ENCODE measurements around the gene DNMT1. TPM values are rescaled to one million over a fixed set of nuclear protein-coding genes. Genes with fewer than 3 reads are reported as not detected.

The DNMT1 gene
- total RNA-seq, 1 experiment from 2014 or later = 136 TPM

DNA sequence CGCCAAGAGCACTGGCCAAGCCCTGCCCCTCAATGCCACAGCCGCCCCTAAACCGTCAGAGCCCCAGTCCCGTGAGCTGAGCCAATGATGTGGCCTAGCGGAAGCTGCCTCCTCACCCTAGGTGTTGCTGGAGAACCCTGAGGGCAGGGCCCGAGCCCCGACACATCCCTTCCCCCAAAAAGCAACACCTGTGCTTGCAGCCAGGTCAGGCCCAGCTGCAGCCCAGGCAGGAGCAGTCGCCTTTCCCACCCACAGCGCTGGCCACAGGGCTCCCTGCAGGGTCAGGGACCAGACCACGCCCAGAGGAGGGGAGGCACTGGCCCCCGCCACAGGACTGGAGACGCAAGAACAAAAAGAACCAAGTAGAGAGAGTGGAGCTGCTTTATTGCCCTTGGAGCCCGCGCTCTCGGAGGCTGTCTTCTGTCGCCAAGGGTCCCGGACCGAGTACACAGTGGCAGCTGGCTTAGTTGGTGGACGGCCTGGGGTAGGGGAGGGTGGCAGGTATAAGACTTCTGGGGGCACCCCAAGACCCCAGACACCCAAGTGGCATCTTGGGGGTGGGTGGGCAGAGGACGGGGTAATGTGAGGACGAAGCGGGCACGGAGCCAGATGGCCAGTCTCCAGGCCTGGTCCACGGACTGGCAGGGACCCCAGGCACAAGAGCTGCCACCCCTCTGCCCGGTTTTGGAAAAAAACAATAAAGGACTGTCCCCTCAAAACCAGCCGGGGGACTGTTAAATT lies 79.9 kb downstream of the DNMT1 start:
- DNase-seq (ENCODE audit: low spot score) = no peak

- DNase-seq (ENCODE audit: low spot score) = no peak
Observed at GRCh38 chr19:10113964-10114650, 80.6 kb downstream of the DNMT1 start.

DNA sequence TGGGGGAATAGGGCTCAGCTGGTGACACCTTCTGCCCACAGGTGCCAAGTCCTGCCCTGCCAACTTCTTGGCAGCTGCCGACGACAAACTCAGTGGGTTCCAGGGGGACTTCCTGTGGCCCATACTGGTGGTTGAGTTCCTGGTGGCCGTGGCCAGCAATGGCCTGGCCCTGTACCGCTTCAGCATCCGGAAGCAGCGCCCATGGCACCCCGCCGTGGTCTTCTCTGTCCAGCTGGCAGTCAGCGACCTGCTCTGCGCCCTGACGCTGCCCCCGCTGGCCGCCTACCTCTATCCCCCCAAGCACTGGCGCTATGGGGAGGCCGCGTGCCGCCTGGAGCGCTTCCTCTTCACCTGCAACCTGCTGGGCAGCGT lies 81.2 kb downstream of the DNMT1 start:
- no peak for DNase-seq (ENCODE audit: low spot score)

- peak; percentile 53 for DNase-seq (ENCODE audit: low spot score)
Observed at GRCh38 chr19:10112895-10113591, 81.7 kb downstream of the DNMT1 start.

DNA sequence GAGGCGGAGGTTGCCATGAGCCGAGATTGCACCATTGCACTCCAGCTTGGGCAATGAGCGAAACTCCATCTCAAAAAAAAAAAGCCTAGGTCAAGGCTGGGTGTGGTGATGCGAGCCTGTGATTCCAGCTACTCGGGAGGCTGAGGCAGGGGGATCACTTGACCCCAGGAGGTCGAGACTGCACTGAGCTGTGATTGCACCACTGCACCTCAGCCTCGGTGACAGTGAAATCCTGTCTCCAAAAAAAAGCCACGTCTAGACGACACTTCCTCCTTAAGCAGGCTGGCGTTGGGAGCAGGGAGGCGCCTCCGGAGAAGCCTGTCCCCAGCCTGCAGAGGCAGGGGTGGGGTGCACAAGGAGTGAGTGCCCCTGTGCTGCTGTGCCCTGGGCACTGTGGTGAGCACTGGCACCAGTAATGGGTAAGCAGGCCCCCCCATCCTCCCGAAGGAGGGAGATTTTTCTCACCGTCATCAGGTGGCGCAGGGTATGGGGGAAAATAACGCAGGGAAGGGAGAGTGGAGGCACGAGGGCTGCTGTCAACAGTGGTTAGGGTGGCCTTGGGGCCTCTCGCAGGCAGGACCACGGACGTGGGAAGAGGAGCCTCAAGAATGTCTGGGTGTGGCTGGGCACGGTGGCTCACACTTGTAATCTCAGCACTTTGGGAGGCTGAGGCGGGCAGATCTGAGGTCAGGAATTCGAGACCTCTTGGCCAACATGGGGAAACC lies 82.6 kb downstream of the DNMT1 start:
- no peak for DNase-seq (ENCODE audit: low spot score)

GRCh38 chr19:10111405-10111811 lies 83.3 kb downstream of the DNMT1 start, which contains the start of gene P2RY11:
P2RY11 (plus strand) TSS chr19:10111693; CDS start chr19:10111722, 29 bp downstream.
- DNase-seq (ENCODE audit: low spot score) = no peak

DNA sequence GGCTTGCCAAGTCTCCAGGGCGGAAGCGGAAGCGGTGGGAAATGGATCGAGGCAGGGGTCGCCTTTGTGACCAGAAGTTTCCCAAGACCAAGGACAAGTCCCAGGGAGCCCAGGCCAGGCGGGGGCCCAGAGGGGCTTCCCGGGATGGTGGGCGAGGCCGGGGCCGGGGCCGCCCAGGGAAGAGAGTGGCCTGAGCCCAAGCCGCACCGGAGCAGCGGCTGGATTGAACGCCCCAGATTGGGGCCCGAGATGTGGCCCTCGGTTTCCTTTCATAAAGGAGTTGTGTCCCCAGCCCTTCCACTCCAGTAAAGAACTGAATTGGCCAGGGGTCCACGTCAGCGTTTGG lies 83.8 kb downstream of the DNMT1 start:
- DNase-seq (ENCODE audit: low spot score) = no peak

DNA sequence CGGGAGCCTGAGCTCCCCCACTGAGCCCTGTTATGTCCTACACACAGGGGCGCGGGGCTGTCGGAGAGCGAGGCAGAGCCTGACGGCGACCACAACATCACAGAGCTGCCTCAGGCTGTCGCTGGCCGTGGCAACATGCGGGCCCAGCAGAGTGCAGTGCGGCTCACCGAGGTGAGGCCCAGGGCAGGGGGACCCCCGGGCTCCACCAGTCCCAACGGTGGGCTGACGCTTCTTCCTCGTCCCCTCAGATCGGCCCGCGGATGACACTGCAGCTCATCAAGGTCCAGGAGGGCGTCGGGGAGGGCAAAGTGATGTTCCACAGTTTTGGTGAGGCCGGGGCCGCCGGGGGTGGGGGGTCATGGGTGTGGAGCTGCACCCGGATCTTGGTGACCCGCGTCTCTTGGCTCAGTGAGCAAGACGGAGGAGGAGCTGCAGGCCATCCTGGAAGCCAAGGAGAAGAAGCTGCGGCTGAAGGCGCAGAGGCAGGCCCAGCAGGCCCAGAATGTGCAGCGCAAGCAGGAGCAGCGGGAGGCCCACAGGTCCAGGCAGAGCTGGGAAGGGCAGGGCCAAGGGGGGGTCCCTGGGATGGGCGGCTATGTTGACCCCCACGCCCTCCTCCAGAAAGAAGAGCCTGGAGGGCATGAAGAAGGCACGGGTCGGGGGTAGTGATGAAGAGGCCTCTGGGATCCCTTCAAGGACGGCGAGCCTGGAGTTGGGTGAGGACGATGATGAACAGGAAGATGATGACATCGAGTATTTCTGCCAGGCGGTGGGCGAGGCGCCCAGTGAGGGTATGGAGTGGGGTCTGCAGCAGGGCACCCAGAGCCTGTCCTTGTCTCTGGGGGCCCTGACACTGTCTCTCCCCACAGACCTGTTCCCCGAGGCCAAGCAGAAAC lies 84.4 kb downstream of the DNMT1 start:
- no peak for DNase-seq (ENCODE audit: low spot score)

DNA sequence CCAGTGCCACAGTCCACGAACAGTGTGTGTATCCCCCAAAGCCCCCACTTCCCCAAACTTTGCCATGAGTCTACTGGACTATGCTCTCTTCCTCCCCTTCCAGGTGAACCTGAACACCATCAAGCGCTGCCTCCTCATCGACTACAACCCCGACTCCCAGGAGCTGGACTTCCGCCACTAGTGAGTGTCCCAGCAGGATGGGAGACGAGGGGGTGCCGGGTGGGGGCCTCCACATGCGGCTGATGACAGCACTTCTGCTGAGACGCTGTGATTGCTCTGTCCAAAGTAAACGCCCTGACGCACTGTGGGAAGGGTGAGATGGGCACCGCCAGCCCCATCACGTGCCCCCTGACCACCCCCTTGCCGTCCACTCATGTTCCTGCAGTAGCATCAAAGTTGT lies 85.2 kb downstream of the DNMT1 start:
- DNase-seq (ENCODE audit: low spot score) = no peak

- DNase-seq (ENCODE audit: low spot score) = no peak
Observed at GRCh38 chr19:10107817-10108367, 86.9 kb downstream of the DNMT1 start.

DNA sequence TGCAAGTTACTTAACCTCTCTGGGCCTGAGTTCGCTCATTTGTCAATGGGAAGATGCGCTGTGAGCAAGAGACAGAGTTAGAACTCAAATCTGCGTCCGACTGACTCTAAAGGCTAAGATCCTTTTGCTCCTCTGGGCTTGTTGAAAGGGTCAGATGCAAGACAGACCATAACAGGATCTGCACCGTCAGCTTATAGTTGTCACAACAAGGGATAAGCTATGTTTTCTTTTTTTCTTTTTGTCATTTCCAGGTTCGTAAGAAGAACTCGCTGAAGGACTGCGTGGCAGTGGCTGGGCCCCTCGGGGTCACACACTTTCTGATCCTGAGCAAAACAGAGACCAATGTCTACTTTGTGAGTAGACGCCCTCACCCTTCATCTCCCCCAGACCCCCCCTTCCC lies 87.5 kb downstream of the DNMT1 start:
- no peak for DNase-seq (ENCODE audit: low spot score)

DNA sequence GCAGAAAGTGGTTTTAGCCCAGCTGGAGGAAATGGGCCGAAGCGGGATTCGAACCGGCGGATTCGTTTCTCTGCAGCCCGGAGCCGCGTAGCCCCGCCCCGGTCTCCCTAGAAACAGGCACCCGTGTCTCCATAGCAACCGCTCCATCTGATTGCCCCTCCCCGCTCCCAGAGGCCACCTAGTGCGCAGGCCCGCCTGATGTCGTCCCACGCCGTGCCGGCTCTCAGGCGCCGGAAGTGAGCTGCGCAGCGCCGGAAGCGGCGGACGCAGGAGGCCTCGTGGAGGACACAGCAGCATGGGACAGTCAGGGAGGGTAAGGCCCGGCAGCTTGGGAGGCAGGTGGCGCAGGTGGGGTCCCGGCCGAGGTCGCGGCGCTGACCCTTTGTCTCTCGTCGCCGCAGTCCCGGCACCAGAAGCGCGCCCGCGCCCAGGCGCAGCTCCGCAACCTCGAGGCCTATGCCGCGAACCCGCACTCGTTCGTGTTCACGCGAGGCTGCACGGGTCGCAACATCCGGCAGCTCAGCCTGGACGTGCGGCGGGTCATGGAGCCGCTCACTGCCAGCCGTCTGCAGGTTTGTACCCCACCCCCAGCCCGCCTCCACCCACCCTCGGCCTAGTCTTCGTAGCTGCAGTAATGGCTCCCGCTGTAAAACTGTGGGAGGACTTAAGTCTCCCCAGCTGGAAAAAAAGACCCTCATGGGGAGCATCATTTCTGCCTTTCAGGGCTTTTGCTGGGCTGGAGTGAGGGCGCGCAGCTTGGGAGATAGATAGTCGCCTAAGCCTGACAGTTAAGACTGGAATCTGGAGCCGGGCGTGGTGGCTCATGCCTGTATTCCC lies 88.4 kb downstream of the DNMT1 start, which contains the start of gene PPAN:
Gene PPAN, plus strand, starts transcription at position 263 of the 837 bp plus-strand sequence. Its CDS starts 33 bp downstream, at position 296.
- peak; percentile 96 for DNase-seq (ENCODE audit: low spot score)

- DNase-seq (ENCODE audit: low spot score) = no peak
Observed at GRCh38 chr19:10105509-10106099, 89.1 kb downstream of the DNMT1 start.

DNA sequence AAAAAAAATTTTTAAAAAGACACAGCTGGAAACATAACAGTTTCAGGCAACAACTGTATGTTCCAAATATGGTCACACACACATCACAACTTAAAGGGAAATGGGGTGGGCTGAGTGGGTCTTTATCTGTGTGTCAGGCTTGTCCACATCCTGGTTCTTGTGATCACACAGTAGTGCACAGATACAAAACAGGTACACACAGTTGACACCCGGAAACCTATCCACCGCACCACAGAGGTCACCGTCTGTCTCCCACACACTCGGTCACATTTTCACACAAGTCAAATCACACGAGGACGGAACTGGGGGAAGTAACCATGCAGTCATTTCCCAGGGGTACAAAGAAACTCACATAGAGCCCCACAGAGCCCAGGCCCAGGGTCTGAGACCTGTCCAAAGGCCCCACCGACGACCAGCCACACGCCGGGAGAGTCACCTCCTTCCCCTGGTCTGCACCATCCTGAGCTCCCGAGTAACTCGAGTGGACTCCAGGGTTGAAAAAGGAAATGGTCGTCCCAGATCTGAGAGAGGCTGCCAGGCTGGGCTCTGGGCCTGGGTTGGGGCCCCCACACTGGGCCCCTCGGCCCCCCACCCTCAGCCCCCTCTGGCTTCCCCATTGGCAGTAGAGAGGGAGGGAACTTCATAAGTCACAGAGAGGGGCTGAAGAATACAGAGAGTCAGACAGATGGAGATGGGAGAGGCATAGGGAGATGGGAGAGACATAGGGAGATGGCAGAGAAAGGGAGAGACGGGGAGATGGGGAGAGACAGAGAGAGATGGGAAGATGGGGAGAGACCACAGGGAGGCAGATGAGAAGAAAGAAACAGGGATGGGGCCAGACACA lies 89.9 kb downstream of the DNMT1 start:
- DNase-seq (ENCODE audit: low spot score) = no peak

- no peak for DNase-seq (ENCODE audit: low spot score)
Observed at GRCh38 chr19:10104130-10104513, 90.6 kb downstream of the DNMT1 start.

DNA sequence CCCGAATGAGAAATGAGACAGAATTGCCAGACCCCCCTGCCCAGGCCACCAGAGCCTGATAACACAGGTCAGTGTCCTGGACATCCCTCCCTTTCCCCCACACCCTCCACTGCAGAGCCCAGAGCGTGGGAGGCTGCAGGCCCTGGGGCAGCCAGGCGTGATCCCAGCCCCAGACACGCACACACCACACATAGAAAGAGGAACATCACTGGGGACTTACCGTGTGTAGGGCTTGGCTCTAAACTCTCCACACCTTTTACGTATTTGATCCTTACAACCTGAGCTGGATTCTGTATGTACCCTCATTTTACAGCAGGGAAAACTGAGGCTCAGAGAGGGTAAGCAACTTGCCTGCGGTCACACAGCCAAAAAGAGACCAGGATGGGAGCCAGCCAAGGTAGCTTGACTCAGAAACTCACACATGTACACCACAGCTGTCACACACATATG lies 91.9 kb downstream of the DNMT1 start:
- DNase-seq (ENCODE audit: low spot score) = no peak

- no peak for DNase-seq (ENCODE audit: low spot score)
Observed at GRCh38 chr19:10100163-10100785, 94.5 kb downstream of the DNMT1 start.

GRCh38 chr19:10096615-10096963 lies 98.2 kb downstream of the DNMT1 start:
- DNase-seq (ENCODE audit: low spot score) = no peak

Measured in HT-29 (cell line).